ENCODE data around the gene ABCG1. TPM values are rescaled to one million over a fixed set of nuclear protein-coding genes. Genes with fewer than 3 reads are reported as not detected.

Gene ABCG1
- total RNA-seq, 6 experiments from 2014 or later, result 3.3 to 9.8 (median 4.8) TPM

DNA sequence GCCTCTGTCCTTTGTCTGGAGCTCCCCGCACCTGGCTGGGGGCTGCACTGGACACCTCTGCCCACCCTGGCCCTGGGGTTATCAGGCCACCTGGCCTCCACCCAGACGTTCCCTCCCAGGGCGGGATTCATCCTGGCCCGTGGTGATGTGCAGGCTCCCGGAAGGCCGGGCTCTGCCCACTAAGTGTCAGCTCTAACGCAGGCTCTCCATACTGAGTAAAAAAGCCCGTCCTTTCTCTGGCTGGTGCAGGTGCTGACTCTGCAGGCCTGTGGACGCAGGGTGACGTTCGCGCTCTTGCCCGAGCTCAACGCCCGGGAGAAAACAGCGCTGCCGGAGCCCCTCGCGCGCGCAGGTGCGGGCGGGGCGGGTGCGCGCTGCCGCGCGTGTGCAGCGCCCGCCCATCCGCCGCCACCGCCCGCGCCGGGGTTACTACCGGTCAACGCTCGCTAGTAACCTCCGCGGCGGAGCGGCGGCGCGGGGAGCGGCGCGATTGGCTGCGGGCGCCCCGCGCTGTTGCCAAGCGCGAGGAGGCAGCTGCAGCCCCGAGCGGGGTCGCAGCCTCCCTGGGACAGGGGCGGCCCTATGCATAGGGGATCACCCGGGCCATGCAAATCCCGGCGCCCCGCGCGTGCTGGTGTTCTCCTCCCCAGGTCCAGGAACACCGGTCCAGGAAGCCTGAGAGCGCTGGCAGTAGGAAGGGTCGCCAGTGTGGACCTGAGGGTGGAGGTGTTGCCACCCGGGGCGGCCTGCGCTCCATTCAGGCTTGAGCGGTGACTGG, 15.7 kb downstream of the ABCG1 start:
- TF ChIP-seq POLR2A (IDR thresholded peaks at IDR 0.05), result peak; percentile 43
- TF ChIP-seq, protein P1, sequence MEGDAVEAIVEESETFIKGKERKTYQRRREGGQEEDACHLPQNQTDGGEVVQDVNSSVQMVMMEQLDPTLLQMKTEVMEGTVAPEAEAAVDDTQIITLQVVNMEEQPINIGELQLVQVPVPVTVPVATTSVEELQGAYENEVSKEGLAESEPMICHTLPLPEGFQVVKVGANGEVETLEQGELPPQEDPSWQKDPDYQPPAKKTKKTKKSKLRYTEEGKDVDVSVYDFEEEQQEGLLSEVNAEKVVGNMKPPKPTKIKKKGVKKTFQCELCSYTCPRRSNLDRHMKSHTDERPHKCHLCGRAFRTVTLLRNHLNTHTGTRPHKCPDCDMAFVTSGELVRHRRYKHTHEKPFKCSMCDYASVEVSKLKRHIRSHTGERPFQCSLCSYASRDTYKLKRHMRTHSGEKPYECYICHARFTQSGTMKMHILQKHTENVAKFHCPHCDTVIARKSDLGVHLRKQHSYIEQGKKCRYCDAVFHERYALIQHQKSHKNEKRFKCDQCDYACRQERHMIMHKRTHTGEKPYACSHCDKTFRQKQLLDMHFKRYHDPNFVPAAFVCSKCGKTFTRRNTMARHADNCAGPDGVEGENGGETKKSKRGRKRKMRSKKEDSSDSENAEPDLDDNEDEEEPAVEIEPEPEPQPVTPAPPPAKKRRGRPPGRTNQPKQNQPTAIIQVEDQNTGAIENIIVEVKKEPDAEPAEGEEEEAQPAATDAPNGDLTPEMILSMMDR (IDR thresholded peaks at IDR 0.05), result no peak
- peaks cover 0 to 37% (median 13%) of the 10 kb centered on the region in 4 donors for H3K4me1 ChIP-seq
- no peaks in the 10 kb centered on the region for H3K36me3 ChIP-seq
- peak overlapping the region; percentile 46 to 57 (median 57) for H3K4me3 ChIP-seq
- peak overlapping the region; percentile 67 to 74 (median 68) for H3K27ac ChIP-seq
- intact Hi-C loops (cut with DNase I), result no loop called here
- DNase-seq (peak; percentile 83 to 86 (median 84)), ATAC-seq (peak; percentile 71 to 84 (median 84))
- no peaks in the 10 kb centered on the region for H3K9me3 ChIP-seq
- no peaks in the 10 kb centered on the region for H3K27me3 ChIP-seq
- 10% methylated on average over 5 of the region's 73 CpGs for WGBS (ENCODE audit: insufficient coverage, low coverage, low lambda C conversion rate, missing lambda C conversion rate)

DNA sequence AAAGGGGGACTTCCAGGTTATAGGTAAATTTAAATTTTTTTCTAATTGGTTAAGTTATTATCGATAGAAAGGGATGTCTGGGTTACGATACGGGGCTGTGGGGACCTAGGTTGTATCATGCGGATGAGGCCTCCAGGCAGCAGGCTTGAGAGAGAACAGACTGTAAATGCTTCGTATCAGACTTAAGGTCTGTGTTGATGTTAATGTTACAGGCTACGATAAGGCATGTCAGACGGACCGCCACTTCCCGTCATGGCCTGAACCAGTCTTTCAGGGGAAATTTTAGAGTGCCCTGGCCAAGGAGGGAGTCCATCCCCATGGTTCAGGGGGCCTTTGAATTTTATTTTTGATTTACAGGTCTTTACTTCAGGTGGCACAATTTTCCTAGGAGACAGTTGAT, 16.7 kb downstream of the ABCG1 start:
- 63% methylated on average over 9 of the region's 9 CpGs for WGBS (ENCODE audit: insufficient coverage, low coverage, low lambda C conversion rate, missing lambda C conversion rate)
- H3K36me3 ChIP-seq, result no peaks in the 10 kb centered on the region
- no peaks in the 10 kb centered on the region for H3K27me3 ChIP-seq
- peak overlapping the region; percentile 67 to 74 (median 68) for H3K27ac ChIP-seq
- no peak overlapping the region for H3K4me3 ChIP-seq
- peaks cover 0 to 37% (median 13%) of the 10 kb centered on the region in 4 donors for H3K4me1 ChIP-seq
- H3K9me3 ChIP-seq, result no peaks in the 10 kb centered on the region
- DNase-seq, result no peak
- TF ChIP-seq, protein P1 (IDR thresholded peaks at IDR 0.05), result no peak
- TF ChIP-seq POLR2A (IDR thresholded peaks at IDR 0.05), result no peak
- peak in 2 of 4 donors; percentile 3 to 8 for ATAC-seq
- intact Hi-C loops (cut with DNase I), result no loop called here

DNA sequence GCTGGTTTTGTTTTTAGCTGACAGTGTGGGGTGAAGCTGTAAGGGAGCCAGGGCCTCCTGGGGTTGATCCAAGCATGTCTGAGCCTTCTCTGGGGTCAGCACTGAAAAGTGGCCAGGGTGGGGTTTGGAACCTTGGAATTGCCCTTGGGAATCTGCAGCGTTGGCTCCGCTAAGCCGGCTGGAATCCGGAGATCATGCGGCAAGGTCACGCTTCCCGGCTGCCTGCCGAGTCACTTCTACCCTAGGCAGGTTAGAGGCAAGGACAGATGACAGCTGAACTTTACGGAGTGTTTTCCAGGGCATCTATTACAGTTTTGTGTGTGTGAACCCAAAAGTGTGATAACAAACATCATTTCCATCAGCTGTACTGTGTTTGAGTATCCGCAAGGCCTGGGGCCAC, 17.1 kb downstream of the ABCG1 start:
- intact Hi-C loops (cut with DNase I), result no loop called here
- H3K4me1 ChIP-seq, result peaks cover 0 to 37% (median 13%) of the 10 kb centered on the region in 4 donors
- 76% methylated on average over 9 of the region's 10 CpGs for WGBS (ENCODE audit: insufficient coverage, low coverage, low lambda C conversion rate, missing lambda C conversion rate)
- no peaks in the 10 kb centered on the region for H3K9me3 ChIP-seq
- no peak for DNase-seq
- H3K27ac ChIP-seq, result peak overlapping the region in 1 of 3 donors; percentile 20
- no peaks in the 10 kb centered on the region for H3K36me3 ChIP-seq
- TF ChIP-seq, protein P1 (IDR thresholded peaks at IDR 0.05), result no peak
- no peak for TF ChIP-seq POLR2A (IDR thresholded peaks at IDR 0.05)
- no peak overlapping the region for H3K4me3 ChIP-seq
- H3K27me3 ChIP-seq, result no peaks in the 10 kb centered on the region
- ATAC-seq, result peak in 3 of 4 donors; percentile 12 to 39 (median 29)

DNA sequence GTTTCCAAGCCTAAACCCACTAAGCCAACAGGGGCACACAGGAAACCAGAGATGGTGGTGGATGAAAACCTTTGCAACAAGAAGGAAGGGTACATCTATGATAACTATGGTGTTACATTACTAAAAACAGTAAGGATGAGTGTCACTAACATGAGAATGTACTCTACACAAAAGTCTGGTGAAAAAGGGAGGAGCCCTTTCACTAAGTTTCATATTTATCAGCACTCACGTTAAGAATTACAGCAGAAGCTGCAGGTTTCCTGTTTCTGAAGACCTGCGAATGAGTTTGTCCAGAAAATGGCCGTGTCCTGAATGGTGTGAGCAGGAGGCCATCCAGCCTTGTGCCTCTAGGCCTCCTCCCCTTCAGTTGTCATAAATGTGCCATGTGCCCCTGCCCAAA, 17.8 kb downstream of the ABCG1 start:
- 33% methylated on average over 2 of the region's 3 CpGs for WGBS (ENCODE audit: insufficient coverage, low coverage, low lambda C conversion rate, missing lambda C conversion rate)
- H3K4me1 ChIP-seq, result peaks cover 0 to 37% (median 13%) of the 10 kb centered on the region in 4 donors
- peak overlapping the region in 1 of 3 donors; percentile 20 for H3K27ac ChIP-seq
- ATAC-seq (no peak), DNase-seq (no peak)
- no peaks in the 10 kb centered on the region for H3K36me3 ChIP-seq
- H3K4me3 ChIP-seq, result no peak overlapping the region
- intact Hi-C loops (cut with DNase I), result no loop called here
- TF ChIP-seq, protein P1 (IDR thresholded peaks at IDR 0.05), result no peak
- no peak for TF ChIP-seq POLR2A (IDR thresholded peaks at IDR 0.05)
- no peaks in the 10 kb centered on the region for H3K9me3 ChIP-seq
- no peaks in the 10 kb centered on the region for H3K27me3 ChIP-seq
